K562 (cell line): Measurements from ENCODE around the gene RALB. TPM values are rescaled to one million over a fixed set of nuclear protein-coding genes. Genes with fewer than 3 reads are reported as not detected.
A peak's percentile ranks its signal among the peaks of the same experiment; 100 is the strongest.

ENCODE experiments used
- EGR1 ChIP-seq: fragments of 450-650 bp; conservative IDR thresholded peaks from 2 replicates; pipeline ENCODE4 v1.6.1; 2017; ENCODE audit warnings: mild to moderate bottlenecking
- PRMT5 ChIP-seq: sonication (generic); formaldehyde crosslinking; IDR thresholded peaks from 2 replicates; pipeline ENCODE4 v1.5.0; 2020; ENCODE audit warnings: missing genetic modification reagents
- ZNF3 ChIP-seq: fragments of 250-450 bp; sonication (Bioruptor Pico); IDR thresholded peaks from 2 replicates; pipeline ENCODE4 v1.5.0; 2021; ENCODE audit warnings: mild to moderate bottlenecking, moderate library complexity
- polyA plus RNA-seq, 8 experiments: library from polyadenylated mRNA; depleted of rRNA in 4 of 8; stranded (reverse) in 5 of 8; unstranded in 3 of 8; fragments of >200 nt; fragmentation: Nextera tagmentation in 2 of 8; fragmentation: Illumina TruSeq in 1 of 8; extraction: Ambion mirVana in 2 of 8; extraction: Trizol in 1 of 8; gene quantifications; 2 replicates each; pipeline versions ENCODE4 v1.2.1 to v1.2.3, GENCODE V29; 2011 to 2014; ENCODE audit warnings: inconsistent platforms in 1 of 8, missing spikeins in 1 of 8
- total RNA-seq, 7 experiments: library from RNA; depleted of rRNA in 6 of 7; stranded (reverse); fragments of >200 nt in 6 of 7; fragmentation: Illumina TruSeq in 2 of 7; extraction: Trizol in 2 of 7; gene quantifications; 2 replicates each; pipeline versions ENCODE4 v1.2.1 to v1.2.3, GENCODE V29; 2011 to 2021; ENCODE audit warnings: low replicate concordance in 1 of 7
- TF ChIP-seq, protein P1 (sequence below): fragments of 450-650 bp; IDR thresholded peaks from 2 replicates; pipeline ENCODE4 v1.6.1; 2016; ENCODE audit warnings: low read depth
- TF ChIP-seq, protein P2 (sequence below): fragments of 450-650 bp; IDR thresholded peaks from 2 replicates; pipeline ENCODE4 v1.6.1; 2016
- TF ChIP-seq, protein P3 (sequence below): sonication (generic); formaldehyde crosslinking; IDR thresholded peaks from 2 replicates; pipeline ENCODE4 v1.5.0; 2020; ENCODE audit warnings: missing genetic modification reagents

The RALB gene
- total and polyA plus RNA-seq, 9 of the 15 experiments (the other 6 are each of a cell fraction or from before 2014, with no cell fraction given): 14.8 to 65.6 (median 38.4) TPM

DNA sequence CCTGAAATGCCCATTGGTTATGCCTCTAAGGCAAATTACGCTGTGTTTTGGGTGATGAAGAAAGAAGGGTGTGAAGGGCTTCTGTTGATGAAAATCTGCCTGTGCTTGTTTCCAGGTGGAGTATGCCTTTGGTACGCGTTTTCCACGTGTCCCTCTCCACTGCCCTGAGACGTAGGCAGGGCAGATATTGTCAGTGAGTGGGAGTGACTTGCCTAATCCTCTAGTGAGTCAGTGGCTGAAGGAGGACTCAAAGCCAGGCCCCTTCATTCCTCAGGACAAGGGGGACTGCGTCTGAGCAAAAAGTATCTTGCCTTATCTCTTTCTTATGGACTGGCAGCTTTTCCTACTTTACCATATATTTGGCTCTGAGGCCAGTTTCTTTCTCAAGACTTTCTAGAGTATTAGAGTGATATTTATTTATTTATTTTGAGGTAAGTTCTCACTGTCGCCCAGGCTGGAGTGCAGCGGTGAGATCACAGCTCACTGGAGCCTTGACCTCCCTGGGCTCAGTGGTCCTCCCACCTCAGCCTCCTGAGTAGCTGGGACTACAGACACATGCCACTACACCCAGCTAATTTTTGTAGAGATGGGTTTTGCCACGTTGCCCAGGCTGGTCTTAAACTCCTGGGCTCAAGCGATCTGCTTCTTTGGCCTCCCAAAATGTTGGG, 10.2 kb downstream of the RALB start (continued):
- TF ChIP-seq, protein P1, sequence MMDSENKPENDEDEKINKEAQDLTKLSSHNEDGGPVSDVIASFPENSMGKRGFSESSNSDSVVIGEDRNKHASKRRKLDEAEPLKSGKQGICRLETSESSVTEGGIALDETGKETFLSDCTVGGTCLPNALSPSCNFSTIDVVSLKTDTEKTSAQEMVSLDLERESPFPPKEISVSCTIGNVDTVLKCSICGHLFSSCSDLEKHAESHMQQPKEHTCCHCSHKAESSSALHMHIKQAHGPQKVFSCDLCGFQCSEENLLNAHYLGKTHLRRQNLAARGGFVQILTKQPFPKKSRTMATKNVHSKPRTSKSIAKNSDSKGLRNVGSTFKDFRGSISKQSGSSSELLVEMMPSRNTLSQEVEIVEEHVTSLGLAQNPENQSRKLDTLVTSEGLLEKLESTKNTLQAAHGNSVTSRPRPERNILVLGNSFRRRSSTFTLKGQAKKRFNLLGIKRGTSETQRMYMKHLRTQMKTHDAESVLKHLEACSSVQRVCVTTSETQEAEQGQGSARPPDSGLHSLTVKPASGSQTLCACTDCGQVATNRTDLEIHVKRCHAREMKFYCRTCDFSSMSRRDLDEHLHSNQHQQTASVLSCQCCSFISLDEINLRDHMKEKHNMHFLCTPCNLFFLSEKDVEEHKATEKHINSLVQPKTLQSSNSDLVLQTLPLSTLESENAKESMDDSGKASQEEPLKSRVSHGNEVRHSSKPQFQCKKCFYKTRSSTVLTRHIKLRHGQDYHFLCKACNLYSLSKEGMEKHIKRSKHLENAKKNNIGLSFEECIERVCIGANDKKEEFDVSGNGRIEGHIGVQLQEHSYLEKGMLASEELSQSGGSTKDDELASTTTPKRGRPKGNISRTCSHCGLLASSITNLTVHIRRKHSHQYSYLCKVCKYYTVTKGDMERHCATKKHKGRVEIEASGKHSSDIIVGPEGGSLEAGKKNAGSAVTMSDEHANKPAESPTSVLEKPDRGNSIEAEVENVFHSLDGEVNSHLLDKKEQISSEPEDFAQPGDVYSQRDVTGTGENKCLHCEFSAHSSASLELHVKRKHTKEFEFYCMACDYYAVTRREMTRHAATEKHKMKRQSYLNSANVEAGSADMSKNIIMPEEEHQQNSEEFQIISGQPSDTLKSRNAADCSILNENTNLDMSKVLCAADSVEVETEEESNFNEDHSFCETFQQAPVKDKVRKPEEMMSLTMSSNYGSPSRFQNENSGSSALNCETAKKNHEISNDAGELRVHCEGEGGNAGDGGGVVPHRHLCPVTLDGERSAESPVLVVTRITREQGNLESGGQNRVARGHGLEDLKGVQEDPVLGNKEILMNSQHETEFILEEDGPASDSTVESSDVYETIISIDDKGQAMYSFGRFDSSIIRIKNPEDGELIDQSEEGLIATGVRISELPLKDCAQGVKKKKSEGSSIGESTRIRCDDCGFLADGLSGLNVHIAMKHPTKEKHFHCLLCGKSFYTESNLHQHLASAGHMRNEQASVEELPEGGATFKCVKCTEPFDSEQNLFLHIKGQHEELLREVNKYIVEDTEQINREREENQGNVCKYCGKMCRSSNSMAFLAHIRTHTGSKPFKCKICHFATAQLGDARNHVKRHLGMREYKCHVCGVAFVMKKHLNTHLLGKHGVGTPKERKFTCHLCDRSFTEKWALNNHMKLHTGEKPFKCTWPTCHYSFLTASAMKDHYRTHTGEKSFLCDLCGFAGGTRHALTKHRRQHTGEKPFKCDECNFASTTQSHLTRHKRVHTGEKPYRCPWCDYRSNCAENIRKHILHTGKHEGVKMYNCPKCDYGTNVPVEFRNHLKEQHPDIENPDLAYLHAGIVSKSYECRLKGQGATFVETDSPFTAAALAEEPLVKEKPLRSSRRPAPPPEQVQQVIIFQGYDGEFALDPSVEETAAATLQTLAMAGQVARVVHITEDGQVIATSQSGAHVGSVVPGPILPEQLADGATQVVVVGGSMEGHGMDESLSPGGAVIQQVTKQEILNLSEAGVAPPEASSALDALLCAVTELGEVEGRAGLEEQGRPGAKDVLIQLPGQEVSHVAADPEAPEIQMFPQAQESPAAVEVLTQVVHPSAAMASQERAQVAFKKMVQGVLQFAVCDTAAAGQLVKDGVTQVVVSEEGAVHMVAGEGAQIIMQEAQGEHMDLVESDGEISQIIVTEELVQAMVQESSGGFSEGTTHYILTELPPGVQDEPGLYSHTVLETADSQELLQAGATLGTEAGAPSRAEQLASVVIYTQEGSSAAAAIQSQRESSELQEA: no peak
- TF ChIP-seq ZNF3 (CRISPR knock-in tag) (no peak), PRMT5 (CRISPR knock-in tag) (no peak), EGR1 (peak; percentile 85)
- TF ChIP-seq, protein P2, sequence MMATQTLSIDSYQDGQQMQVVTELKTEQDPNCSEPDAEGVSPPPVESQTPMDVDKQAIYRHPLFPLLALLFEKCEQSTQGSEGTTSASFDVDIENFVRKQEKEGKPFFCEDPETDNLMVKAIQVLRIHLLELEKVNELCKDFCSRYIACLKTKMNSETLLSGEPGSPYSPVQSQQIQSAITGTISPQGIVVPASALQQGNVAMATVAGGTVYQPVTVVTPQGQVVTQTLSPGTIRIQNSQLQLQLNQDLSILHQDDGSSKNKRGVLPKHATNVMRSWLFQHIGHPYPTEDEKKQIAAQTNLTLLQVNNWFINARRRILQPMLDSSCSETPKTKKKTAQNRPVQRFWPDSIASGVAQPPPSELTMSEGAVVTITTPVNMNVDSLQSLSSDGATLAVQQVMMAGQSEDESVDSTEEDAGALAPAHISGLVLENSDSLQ: peak; percentile 50
- TF ChIP-seq, protein P3, sequence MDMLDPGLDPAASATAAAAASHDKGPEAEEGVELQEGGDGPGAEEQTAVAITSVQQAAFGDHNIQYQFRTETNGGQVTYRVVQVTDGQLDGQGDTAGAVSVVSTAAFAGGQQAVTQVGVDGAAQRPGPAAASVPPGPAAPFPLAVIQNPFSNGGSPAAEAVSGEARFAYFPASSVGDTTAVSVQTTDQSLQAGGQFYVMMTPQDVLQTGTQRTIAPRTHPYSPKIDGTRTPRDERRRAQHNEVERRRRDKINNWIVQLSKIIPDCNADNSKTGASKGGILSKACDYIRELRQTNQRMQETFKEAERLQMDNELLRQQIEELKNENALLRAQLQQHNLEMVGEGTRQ (CRISPR knock-in tag): 0 out of 2 replicates have a peak, but pooled peaks have one; percentile 19
